ENCODE data around the gene GPR78.

The GPR78 gene

GRCh38 chr4:8559011-8559410 lies 21.2 kb upstream of the GPR78 start:
- Histone ChIP-seq H3K9me3 (replicated peaks; ENCODE audit: insufficient read depth, low read length) (no peaks in the 10 kb centered on the region), H3K9ac (ENCODE audit: low read length) (no peak overlapping the region), H3K9me2 (replicated peaks; ENCODE audit: insufficient read depth, low read length) (no peaks in the 10 kb centered on the region), H3K36me3 (replicated peaks; ENCODE audit: insufficient read depth, low read length) (no peaks in the 10 kb centered on the region), H3K27me3 (replicated peaks; ENCODE audit: insufficient read depth, low read length) (no peaks in the 10 kb centered on the region), H3K4me3 (ENCODE audit: low read length) (no peak overlapping the region), H3K27ac (ENCODE audit: low read length) (no peak overlapping the region), H2AFZ (ENCODE audit: low read length) (no peak overlapping the region), H3F3A (ENCODE audit: insufficient read depth, low read length) (no peaks in the 10 kb centered on the region), H3K79me2 (ENCODE audit: low read length) (no peaks in the 10 kb centered on the region), H4K20me1 (ENCODE audit: insufficient read depth, low read length) (no peaks in the 10 kb centered on the region), H3K4me2 (ENCODE audit: low read depth, low read length) (no peak overlapping the region), H3K4me1 (ENCODE audit: low read length) (peaks cover 36% of the 10 kb centered on the region)
- no peak for TF ChIP-seq EZH2phosphoT487 (IDR thresholded peaks at IDR 0.05; ENCODE audit: low read length)
- no peak for TF ChIP-seq EZH2 (optimal IDR thresholded peaks at IDR 0.05; ENCODE audit: low read depth, low read length)
- TF ChIP-seq CTCF (IDR thresholded peaks at IDR 0.05; ENCODE audit: low read length): no peak
- DNase-seq: no peak

- H3K9me3 ChIP-seq (replicated peaks; ENCODE audit: insufficient read depth, low read length): no peaks in the 10 kb centered on the region
- no peaks in the 10 kb centered on the region for H3K9me2 ChIP-seq (replicated peaks; ENCODE audit: insufficient read depth, low read length)
- peaks cover 37% of the 10 kb centered on the region for H3K4me1 ChIP-seq (ENCODE audit: low read length)
- H3K4me2 ChIP-seq (ENCODE audit: low read depth, low read length): no peak overlapping the region
- H2AFZ ChIP-seq (ENCODE audit: low read length): no peak overlapping the region
- TF ChIP-seq EZH2phosphoT487 (IDR thresholded peaks at IDR 0.05; ENCODE audit: low read length): no peak
- no peak for TF ChIP-seq EZH2 (optimal IDR thresholded peaks at IDR 0.05; ENCODE audit: low read depth, low read length)
- TF ChIP-seq CTCF (IDR thresholded peaks at IDR 0.05; ENCODE audit: low read length): no peak
- no peak overlapping the region for H3K4me3 ChIP-seq (ENCODE audit: low read length)
- H3F3A ChIP-seq (ENCODE audit: insufficient read depth, low read length): no peaks in the 10 kb centered on the region
- no peak overlapping the region for H3K27ac ChIP-seq (ENCODE audit: low read length)
- no peaks in the 10 kb centered on the region for H3K36me3 ChIP-seq (replicated peaks; ENCODE audit: insufficient read depth, low read length)
- H3K9ac ChIP-seq (ENCODE audit: low read length): no peak overlapping the region
- H4K20me1 ChIP-seq (ENCODE audit: insufficient read depth, low read length): no peaks in the 10 kb centered on the region
- H3K79me2 ChIP-seq (ENCODE audit: low read length): no peaks in the 10 kb centered on the region
- no peaks in the 10 kb centered on the region for H3K27me3 ChIP-seq (replicated peaks; ENCODE audit: insufficient read depth, low read length)
- DNase-seq: no peak
Measured at GRCh38 chr4:8559524-8560264, 20.5 kb upstream of the GPR78 start.

- peak overlapping the region; percentile 44; the same call in 1 of the 2 replicates for H3K27ac ChIP-seq (ENCODE audit: low read length)
- peak overlapping the region; percentile 42; the same call in 1 of the 2 replicates for H2AFZ ChIP-seq (ENCODE audit: low read length)
- peak overlapping the region; percentile 41; the same call in 1 of the 2 replicates for H3K4me2 ChIP-seq (ENCODE audit: low read depth, low read length)
- no peak overlapping the region for H3K9ac ChIP-seq (ENCODE audit: low read length)
- no peak for TF ChIP-seq CTCF (IDR thresholded peaks at IDR 0.05; ENCODE audit: low read length)
- no peak for TF ChIP-seq EZH2phosphoT487 (IDR thresholded peaks at IDR 0.05; ENCODE audit: low read length)
- TF ChIP-seq EZH2 (optimal IDR thresholded peaks at IDR 0.05; ENCODE audit: low read depth, low read length): no peak
- no peaks in the 10 kb centered on the region for H4K20me1 ChIP-seq (ENCODE audit: insufficient read depth, low read length)
- no peak overlapping the region for H3K4me3 ChIP-seq (ENCODE audit: low read length)
- H3K4me1 ChIP-seq (ENCODE audit: low read length): peaks cover 38% of the 10 kb centered on the region
- H3F3A ChIP-seq (ENCODE audit: insufficient read depth, low read length): no peaks in the 10 kb centered on the region
- no peaks in the 10 kb centered on the region for H3K79me2 ChIP-seq (ENCODE audit: low read length)
- DNase-seq: no peak
- H3K27me3 ChIP-seq (replicated peaks; ENCODE audit: insufficient read depth, low read length): no peaks in the 10 kb centered on the region
- H3K36me3 ChIP-seq (replicated peaks; ENCODE audit: insufficient read depth, low read length): no peaks in the 10 kb centered on the region
- H3K9me3 ChIP-seq (replicated peaks; ENCODE audit: insufficient read depth, low read length): no peaks in the 10 kb centered on the region
- H3K9me2 ChIP-seq (replicated peaks; ENCODE audit: insufficient read depth, low read length): no peaks in the 10 kb centered on the region
Measured at GRCh38 chr4:8560265-8561047, 19.7 kb upstream of the GPR78 start.

Data from MM.1S (cell line).